HCT116 (cell line): Measurements from ENCODE around the gene DNAJC10. TPM values are rescaled to one million over a fixed set of nuclear protein-coding genes. Genes with fewer than 3 reads are reported as not detected.

ENCODE experiments used
- ATAC-seq: fragments of 200-7000 bp; cut with Tn5 transposase; 2 replicates; pipeline ENCODE4 v1.9.1; 2020; ENCODE audit warnings: mild to moderate bottlenecking, moderate library complexity
- BruUV-seq: library from RNA; stranded (reverse); fragments of 400-500 nt; replicated peaks from 2 replicates; lab custom pipeline; 2021; lab: Mats Ljungman, UMichigan
- CTCF ChIA-PET: fragments of 300-600 bp; sonication (Branson Sonifier 250); formaldehyde crosslinking; loops from one replicate; lab custom pipeline; 2021; ENCODE audit warnings: antibody characterized with exemption; lab: Charles Lee
- POLR2A ChIA-PET: fragments of 300-600, 350-600 bp; sonication (Branson Sonifier 250); formaldehyde crosslinking; loops from one replicate; lab custom pipeline; 2021; ENCODE audit warnings: antibody characterized with exemption; lab: Charles Lee
- RAD21 ChIA-PET, 2 experiments: fragments of 300-600 bp; sonication (Branson Sonifier 250); formaldehyde crosslinking; loops; one replicate each; lab custom pipeline; 2023; ENCODE audit warnings: low total read pairs in 2 of 2; ENCODE audit not compliant: uncharacterized antibody in 2 of 2, unreplicated experiment in 2 of 2, low non-redundant PET in 1 of 2; lab: Charles Lee
- DNase-seq: peaks from one replicate; pipeline ENCODE4 v3.0.0-alpha.2; 2010; ENCODE audit warnings: low read depth, low spot score
- H2AFZ ChIP-seq: fragments of 200-600 bp; shearing (Covaris generic), sonication (generic); 2 replicates; pipeline ENCODE4 v1.6.1; 2017; ENCODE audit warnings: low read depth, mixed run types, mixed read lengths, antibody characterized with exemption, low read length; ENCODE audit not compliant: poor library complexity, severe bottlenecking
- H3K27ac ChIP-seq: 2 replicates; pipeline ENCODE4 v1.5.1; 2012; ENCODE audit warnings: low read depth, low read length
- H3K27me3 ChIP-seq: fragments of 200-600 bp; sonication (generic); 2 replicates; pipeline ENCODE4 v1.6.1; 2016; ENCODE audit warnings: mixed run types, low read length, mixed read lengths; ENCODE audit not compliant: insufficient read depth
- H3K36me3 ChIP-seq, 2 experiments: fragments of 200-500 bp in 1 of 2; fragments of 200-600 bp in 1 of 2; sonication (Bioruptor generic) in 1 of 2; sonication (generic) in 1 of 2; 2 replicates each; pipeline versions ENCODE4 v1.5.1 to v1.6.1; 2014 to 2016; ENCODE audit warnings: low read length in 2 of 2, inconsistent platforms in 1 of 2, mixed read lengths in 1 of 2, mixed run types in 1 of 2; ENCODE audit not compliant: insufficient read depth in 2 of 2, control insufficient read depth in 1 of 2
- H3K4me1 ChIP-seq, 2 experiments: fragments of 200-600 bp in 1 of 2; sonication (generic) in 1 of 2; 2 replicates each; pipeline versions ENCODE4 v1.5.1 to v1.6.1; 2012 to 2017; ENCODE audit warnings: low read length in 2 of 2, inconsistent platforms in 1 of 2, mild to moderate bottlenecking in 1 of 2, mixed read lengths in 1 of 2, mixed run types in 1 of 2, moderate library complexity in 1 of 2; ENCODE audit not compliant: insufficient read depth in 2 of 2, control insufficient read depth in 1 of 2
- H3K4me2 ChIP-seq: fragments of 200-600 bp; sonication (generic); 2 replicates; pipeline ENCODE4 v1.6.1; 2017; ENCODE audit warnings: mixed run types, low read length, mixed read lengths
- H3K4me3 ChIP-seq, 2 experiments: fragments of 200-600 bp in 1 of 2; sonication (generic) in 1 of 2; replicated peaks in 1 of 2; 2 replicates each; pipeline ENCODE4 v1.5.1; 2011 to 2016; ENCODE audit warnings: low read length in 2 of 2, control low read depth in 1 of 2, low read depth in 1 of 2, mild to moderate bottlenecking in 1 of 2, mixed read lengths in 1 of 2, mixed run types in 1 of 2
- H3K79me2 ChIP-seq: fragments of 200-600 bp; sonication (generic); 2 replicates; pipeline ENCODE4 v1.6.1; 2017; ENCODE audit warnings: mild to moderate bottlenecking, mixed run types, low read length, moderate library complexity, mixed read lengths; ENCODE audit not compliant: insufficient read depth
- H3K9ac ChIP-seq: fragments of 200-600 bp; sonication (generic); 2 replicates; pipeline ENCODE4 v1.6.1; 2016; ENCODE audit warnings: low read length, mixed read lengths
- H3K9me2 ChIP-seq: fragments of 200-600 bp; sonication (generic), shearing (Covaris generic); 2 replicates; pipeline ENCODE4 v1.6.1; 2017; ENCODE audit warnings: mixed run types, mild to moderate bottlenecking, moderate library complexity; ENCODE audit not compliant: insufficient read depth
- H3K9me3 ChIP-seq, 2 experiments: fragments of 200-500 bp in 1 of 2; fragments of 200-600 bp in 1 of 2; sonication (Bioruptor generic) in 1 of 2; sonication (generic) in 1 of 2; 2 replicates each; pipeline ENCODE4 v1.6.1; 2014 to 2017; ENCODE audit warnings: low read length in 2 of 2, mixed read lengths in 2 of 2, inconsistent platforms in 1 of 2, low read depth in 1 of 2, mild to moderate bottlenecking in 1 of 2, mixed run types in 1 of 2, moderate library complexity in 1 of 2; ENCODE audit not compliant: control insufficient read depth in 1 of 2, insufficient read depth in 1 of 2
- H4K20me1 ChIP-seq: fragments of 200-600 bp; sonication (generic), shearing (Covaris generic); 2 replicates; pipeline ENCODE4 v1.6.1; 2017; ENCODE audit warnings: mixed run types, mild to moderate bottlenecking, moderate library complexity; ENCODE audit not compliant: insufficient read depth
- ATF3 ChIP-seq: IDR thresholded peaks from 2 replicates; pipeline ENCODE4 v1.6.1; 2012
- ELF1 ChIP-seq: IDR thresholded peaks from 2 replicates; pipeline ENCODE4 v1.6.1; 2012; ENCODE audit warnings: low read depth, borderline replicate concordance
- EZH2phosphoT487 ChIP-seq: fragments of 200-600 bp; IDR thresholded peaks from 2 replicates; pipeline ENCODE4 v1.6.1; 2018; ENCODE audit warnings: antibody characterized with exemption, borderline replicate concordance
- FOSL1 ChIP-seq: IDR thresholded peaks from 2 replicates; pipeline ENCODE4 v1.6.1; 2012; ENCODE audit warnings: low read depth
- JUND ChIP-seq: IDR thresholded peaks from 2 replicates; pipeline ENCODE4 v1.6.1; 2012
- MAX ChIP-seq: IDR thresholded peaks from 2 replicates; pipeline ENCODE4 v1.6.1; 2012
- POLR2AphosphoS5 ChIP-seq: IDR thresholded peaks from 2 replicates; pipeline ENCODE4 v1.6.1; 2011; ENCODE audit warnings: mild to moderate bottlenecking, low read depth, low read length, moderate library complexity
- RAD21 ChIP-seq: IDR thresholded peaks from 2 replicates; pipeline ENCODE4 v1.6.1; 2012; ENCODE audit warnings: low read depth, mild to moderate bottlenecking
- SRF ChIP-seq: IDR thresholded peaks from 2 replicates; pipeline ENCODE4 v1.6.1; 2012; ENCODE audit warnings: low read depth
- TCF7L2 ChIP-seq: IDR thresholded peaks from 2 replicates; pipeline ENCODE4 v1.7.0; 2011; ENCODE audit warnings: borderline replicate concordance, inconsistent platforms; ENCODE audit not compliant: insufficient read depth, insufficient read length; ENCODE audit errors: extremely low read depth
- YY1 ChIP-seq: IDR thresholded peaks from 2 replicates; pipeline ENCODE4 v1.6.1; 2011; ENCODE audit warnings: low read length, low read depth, moderate library complexity, mild to moderate bottlenecking; ENCODE audit not compliant: insufficient replicate concordance; ENCODE audit errors: extremely low read depth
- ZBTB33 ChIP-seq: IDR thresholded peaks from 2 replicates; pipeline ENCODE4 v1.6.1; 2011; ENCODE audit warnings: mild to moderate bottlenecking, low read length, moderate library complexity; ENCODE audit not compliant: insufficient replicate concordance; ENCODE audit errors: extremely low read depth
- ZFX ChIP-seq: fragments of 450-650 bp; IDR thresholded peaks from 2 replicates; pipeline ENCODE4 v1.6.1; 2017
- intact Hi-C: fragments of 100-400 bp; cut with micrococcal nuclease; formaldehyde crosslinking; loops from 2 replicates; pipeline ENCODE4 v1.10.0; 2022
- total RNA-seq: library from RNA; stranded (reverse); gene quantifications from one replicate; pipeline ENCODE4 v1.2.1, GENCODE V29; 2021; ENCODE audit not compliant: unreplicated experiment

The DNAJC10 gene
- total RNA-seq, 1 experiment from 2014 or later: 80.4 TPM

- ATAC-seq (no peak), DNase-seq (no peak)
- H3K36me3 ChIP-seq: no peaks in the 10 kb centered on the region
- H3K4me1 ChIP-seq: no peaks in the 10 kb centered on the region
- CTCF ChIA-PET: no interaction called here
- H3K27ac ChIP-seq: no peak overlapping the region
- intact Hi-C loops: no loop called here
- RAD21 ChIA-PET: no interaction called here
- no peaks in the 10 kb centered on the region for H3K79me2 ChIP-seq
- no peaks in the 10 kb centered on the region for H4K20me1 ChIP-seq
- H3K9me3 ChIP-seq: no peaks in the 10 kb centered on the region
- no peaks in the 10 kb centered on the region for H3K27me3 ChIP-seq
- H3K4me3 ChIP-seq: no peak overlapping the region
- H3K9me2 ChIP-seq: no peaks in the 10 kb centered on the region
- BruUV-seq: no TSS peak
- no peak overlapping the region for H3K4me2 ChIP-seq
- H2AFZ ChIP-seq: no peak overlapping the region
- no peak for TF ChIP-seq JUND
- no peak for TF ChIP-seq ZFX
- no peak for TF ChIP-seq RAD21
- no peak for TF ChIP-seq ELF1
- no peak for TF ChIP-seq ZBTB33
- TF ChIP-seq POLR2AphosphoS5: no peak
- no peak for TF ChIP-seq YY1
- TF ChIP-seq FOSL1: no peak
- no peak for TF ChIP-seq EZH2phosphoT487
- TF ChIP-seq TCF7L2: no peak
- TF ChIP-seq SRF: no peak
- no peak for TF ChIP-seq MAX
- TF ChIP-seq ATF3: no peak
- POLR2A ChIA-PET: no interaction called here
- H3K9ac ChIP-seq: no peak overlapping the region
These were observed 108.2 kb downstream of the DNAJC10 start for GRCh38 chr2:182824056-182824766.
